ENCODE data around the gene LRBA. TPM values are rescaled to one million over a fixed set of nuclear protein-coding genes. Genes with fewer than 3 reads are reported as not detected.

Gene LRBA
- total and polyA plus RNA-seq, 9 of the 15 experiments (the other 6 are each of a cell fraction or from before 2014, with no cell fraction given) = 24.2 to 88.7 (median 59.7) TPM

DNA sequence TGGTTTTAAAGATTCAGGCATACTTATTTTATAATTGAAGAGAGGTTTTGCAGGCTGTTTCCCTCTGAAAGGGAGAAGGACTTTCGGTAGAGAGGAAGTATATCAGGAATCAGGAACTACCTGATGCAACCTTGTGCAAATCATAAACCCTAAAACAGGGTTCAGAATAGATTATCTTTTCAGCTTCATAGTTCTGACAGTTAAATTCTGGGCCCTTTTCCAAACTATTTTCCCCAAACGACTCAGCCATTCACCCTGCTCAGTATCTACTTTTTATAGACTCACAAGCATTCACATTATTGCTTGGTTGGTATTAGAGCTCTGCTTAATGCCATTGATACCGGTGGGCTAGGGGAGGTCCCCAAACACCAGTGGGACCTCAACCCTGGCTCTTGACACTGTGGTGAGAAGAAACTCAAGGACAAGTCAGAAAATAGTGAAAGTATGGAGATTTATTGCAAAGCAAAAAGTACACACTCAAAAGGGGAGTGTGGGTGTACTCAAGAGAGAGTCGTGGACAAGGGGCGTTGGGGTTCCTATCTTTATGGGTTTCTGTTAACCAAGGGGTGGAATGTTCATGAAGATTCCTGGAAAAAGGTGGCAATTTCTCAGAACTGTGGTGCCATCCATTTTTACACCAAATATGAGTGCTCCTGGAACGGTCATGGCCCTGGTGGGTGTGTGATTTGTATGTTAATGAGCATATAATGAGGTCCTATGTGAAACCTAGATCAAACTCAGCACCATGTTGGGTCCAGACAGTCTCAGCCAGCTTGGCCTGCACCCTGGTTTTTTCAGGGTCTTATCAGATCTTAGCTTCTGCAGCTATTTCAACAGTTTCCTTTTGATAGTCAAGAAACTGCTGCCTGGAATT lies 698.5 kb downstream of the LRBA start (continued):
- TF ChIP-seq, protein P1, sequence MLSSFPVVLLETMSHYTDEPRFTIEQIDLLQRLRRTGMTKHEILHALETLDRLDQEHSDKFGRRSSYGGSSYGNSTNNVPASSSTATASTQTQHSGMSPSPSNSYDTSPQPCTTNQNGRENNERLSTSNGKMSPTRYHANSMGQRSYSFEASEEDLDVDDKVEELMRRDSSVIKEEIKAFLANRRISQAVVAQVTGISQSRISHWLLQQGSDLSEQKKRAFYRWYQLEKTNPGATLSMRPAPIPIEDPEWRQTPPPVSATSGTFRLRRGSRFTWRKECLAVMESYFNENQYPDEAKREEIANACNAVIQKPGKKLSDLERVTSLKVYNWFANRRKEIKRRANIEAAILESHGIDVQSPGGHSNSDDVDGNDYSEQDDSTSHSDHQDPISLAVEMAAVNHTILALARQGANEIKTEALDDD (IDR thresholded peaks at IDR 0.05) = peak; percentile 53; the same call in 1 of the 2 replicates
- TF ChIP-seq SIN3B (IDR thresholded peaks at IDR 0.05; ENCODE audit: low read depth) (no peak), ZNF583 (CRISPR knock-in tag; IDR thresholded peaks at IDR 0.05) (peak; percentile 18), ZBTB17 (CRISPR knock-in tag; IDR thresholded peaks at IDR 0.05) (peak; percentile 47; the same call in 1 of the 2 replicates), KAT7 (CRISPR knock-in tag; IDR thresholded peaks at IDR 0.05; ENCODE audit: borderline replicate concordance) (no peak), ZNF324 (CRISPR knock-in tag; IDR thresholded peaks at IDR 0.05) (no peak), ZNF408 (CRISPR knock-in tag; IDR thresholded peaks at IDR 0.05; ENCODE audit: low read depth) (no peak), ZZZ3 (IDR thresholded peaks at IDR 0.05) (no peak), SMARCB1 (IDR thresholded peaks at IDR 0.05; ENCODE audit: insufficient read length, low read depth) (no peak), PURB (CRISPR knock-in tag; IDR thresholded peaks at IDR 0.05; ENCODE audit: low read depth) (no peak), EWSR1 (IDR thresholded peaks at IDR 0.05; ENCODE audit: borderline replicate concordance, low read depth, partially characterized antibody) (no peak), MTA3 (IDR thresholded peaks at IDR 0.05; ENCODE audit: borderline replicate concordance) (no peak)
- TF ChIP-seq, protein P2, sequence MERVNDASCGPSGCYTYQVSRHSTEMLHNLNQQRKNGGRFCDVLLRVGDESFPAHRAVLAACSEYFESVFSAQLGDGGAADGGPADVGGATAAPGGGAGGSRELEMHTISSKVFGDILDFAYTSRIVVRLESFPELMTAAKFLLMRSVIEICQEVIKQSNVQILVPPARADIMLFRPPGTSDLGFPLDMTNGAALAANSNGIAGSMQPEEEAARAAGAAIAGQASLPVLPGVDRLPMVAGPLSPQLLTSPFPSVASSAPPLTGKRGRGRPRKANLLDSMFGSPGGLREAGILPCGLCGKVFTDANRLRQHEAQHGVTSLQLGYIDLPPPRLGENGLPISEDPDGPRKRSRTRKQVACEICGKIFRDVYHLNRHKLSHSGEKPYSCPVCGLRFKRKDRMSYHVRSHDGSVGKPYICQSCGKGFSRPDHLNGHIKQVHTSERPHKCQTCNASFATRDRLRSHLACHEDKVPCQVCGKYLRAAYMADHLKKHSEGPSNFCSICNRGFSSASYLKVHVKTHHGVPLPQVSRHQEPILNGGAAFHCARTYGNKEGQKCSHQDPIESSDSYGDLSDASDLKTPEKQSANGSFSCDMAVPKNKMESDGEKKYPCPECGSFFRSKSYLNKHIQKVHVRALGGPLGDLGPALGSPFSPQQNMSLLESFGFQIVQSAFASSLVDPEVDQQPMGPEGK (CRISPR knock-in tag; IDR thresholded peaks at IDR 0.05; ENCODE audit: borderline replicate concordance) = peak; percentile 75; the same call in 1 of the 2 replicates
- TF ChIP-seq, protein P3, sequence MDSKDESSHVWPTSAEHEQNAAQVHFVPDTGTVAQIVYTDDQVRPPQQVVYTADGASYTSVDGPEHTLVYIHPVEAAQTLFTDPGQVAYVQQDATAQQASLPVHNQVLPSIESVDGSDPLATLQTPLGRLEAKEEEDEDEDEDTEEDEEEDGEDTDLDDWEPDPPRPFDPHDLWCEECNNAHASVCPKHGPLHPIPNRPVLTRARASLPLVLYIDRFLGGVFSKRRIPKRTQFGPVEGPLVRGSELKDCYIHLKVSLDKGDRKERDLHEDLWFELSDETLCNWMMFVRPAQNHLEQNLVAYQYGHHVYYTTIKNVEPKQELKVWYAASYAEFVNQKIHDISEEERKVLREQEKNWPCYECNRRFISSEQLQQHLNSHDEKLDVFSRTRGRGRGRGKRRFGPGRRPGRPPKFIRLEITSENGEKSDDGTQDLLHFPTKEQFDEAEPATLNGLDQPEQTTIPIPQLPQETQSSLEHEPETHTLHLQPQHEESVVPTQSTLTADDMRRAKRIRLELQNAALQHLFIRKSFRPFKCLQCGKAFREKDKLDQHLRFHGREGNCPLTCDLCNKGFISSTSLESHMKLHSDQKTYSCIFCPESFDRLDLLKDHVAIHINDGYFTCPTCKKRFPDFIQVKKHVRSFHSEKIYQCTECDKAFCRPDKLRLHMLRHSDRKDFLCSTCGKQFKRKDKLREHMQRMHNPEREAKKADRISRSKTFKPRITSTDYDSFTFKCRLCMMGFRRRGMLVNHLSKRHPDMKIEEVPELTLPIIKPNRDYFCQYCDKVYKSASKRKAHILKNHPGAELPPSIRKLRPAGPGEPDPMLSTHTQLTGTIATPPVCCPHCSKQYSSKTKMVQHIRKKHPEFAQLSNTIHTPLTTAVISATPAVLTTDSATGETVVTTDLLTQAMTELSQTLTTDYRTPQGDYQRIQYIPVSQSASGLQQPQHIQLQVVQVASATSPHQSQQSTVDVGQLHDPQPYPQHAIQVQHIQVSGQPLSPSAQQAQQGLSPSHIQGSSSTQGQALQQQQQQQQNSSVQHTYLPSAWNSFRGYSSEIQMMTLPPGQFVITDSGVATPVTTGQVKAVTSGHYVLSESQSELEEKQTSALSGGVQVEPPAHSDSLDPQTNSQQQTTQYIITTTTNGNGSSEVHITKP (IDR thresholded peaks at IDR 0.05; ENCODE audit: partially characterized antibody) = no peak
- TF ChIP-seq, protein P4, sequence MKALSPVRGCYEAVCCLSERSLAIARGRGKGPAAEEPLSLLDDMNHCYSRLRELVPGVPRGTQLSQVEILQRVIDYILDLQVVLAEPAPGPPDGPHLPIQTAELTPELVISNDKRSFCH (CRISPR knock-in tag; IDR thresholded peaks at IDR 0.05) = no peak
- TF ChIP-seq, protein P4 (tag; IDR thresholded peaks at IDR 0.05) = peak; percentile 88
- TF ChIP-seq, protein P5, sequence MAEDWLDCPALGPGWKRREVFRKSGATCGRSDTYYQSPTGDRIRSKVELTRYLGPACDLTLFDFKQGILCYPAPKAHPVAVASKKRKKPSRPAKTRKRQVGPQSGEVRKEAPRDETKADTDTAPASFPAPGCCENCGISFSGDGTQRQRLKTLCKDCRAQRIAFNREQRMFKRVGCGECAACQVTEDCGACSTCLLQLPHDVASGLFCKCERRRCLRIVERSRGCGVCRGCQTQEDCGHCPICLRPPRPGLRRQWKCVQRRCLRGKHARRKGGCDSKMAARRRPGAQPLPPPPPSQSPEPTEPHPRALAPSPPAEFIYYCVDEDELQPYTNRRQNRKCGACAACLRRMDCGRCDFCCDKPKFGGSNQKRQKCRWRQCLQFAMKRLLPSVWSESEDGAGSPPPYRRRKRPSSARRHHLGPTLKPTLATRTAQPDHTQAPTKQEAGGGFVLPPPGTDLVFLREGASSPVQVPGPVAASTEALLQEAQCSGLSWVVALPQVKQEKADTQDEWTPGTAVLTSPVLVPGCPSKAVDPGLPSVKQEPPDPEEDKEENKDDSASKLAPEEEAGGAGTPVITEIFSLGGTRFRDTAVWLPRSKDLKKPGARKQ (CRISPR knock-in tag; IDR thresholded peaks at IDR 0.05) = no peak

All from K562 (cell line).